ENCODE results near the gene C16orf90.

GRCh38 chr16:3488801-3489200 is 6.5 kb downstream of the C16orf90 start:
- TF ChIP-seq CTCF (IDR thresholded peaks at IDR 0.05) = no peak
- TF ChIP-seq POLR2A (IDR thresholded peaks at IDR 0.05) = no peak
